ENCODE results near the gene TMEM184A. TPM values are rescaled to one million over a fixed set of nuclear protein-coding genes. Genes with fewer than 3 reads are reported as not detected.

Gene TMEM184A
- total and polyA plus RNA-seq, 2 experiments from 2014 or later, result 14.5 to 24.7 TPM

Other genes starting within 250 kb of the TMEM184A start
- gene MICALL2, start 96.7 kb downstream of the TMEM184A start, total RNA-seq, result 9.8 and 16.4 TPM in 2 replicates
- 28.2 and 34.5 TPM in 2 replicates for gene MICALL2, start 96.7 kb downstream of the TMEM184A start, polyA plus RNA-seq
- gene INTS1, start 51.8 kb downstream of the TMEM184A start, total RNA-seq, result 15.5 and 30.0 TPM in 2 replicates
- gene INTS1, start 51.8 kb downstream of the TMEM184A start, polyA plus RNA-seq, result 53.6 and 57.3 TPM in 2 replicates
- 14.6 and 24.0 TPM in 2 replicates for gene MAFK, start 25.5 kb downstream of the TMEM184A start, total RNA-seq
- 4.4 and 7.8 TPM in 2 replicates for gene MAFK, start 25.5 kb downstream of the TMEM184A start, polyA plus RNA-seq
- 27.5 and 42.7 TPM in 2 replicates for gene PSMG3, start 13.8 kb upstream of the TMEM184A start, total RNA-seq
- gene PSMG3, start 13.8 kb upstream of the TMEM184A start, polyA plus RNA-seq, result 44.8 and 60.3 TPM in 2 replicates
- 2.9 and 3.6 TPM in 2 replicates for gene ELFN1, start 114.1 kb upstream of the TMEM184A start, total RNA-seq
- 1.3 and 5.5 TPM in 2 replicates for gene ELFN1, start 114.1 kb upstream of the TMEM184A start, polyA plus RNA-seq

Measured in hepatocyte (in vitro differentiated cells).